GM18873 (cell line): ENCODE results near the gene COPS4.

Source experiments
- ATAC-seq: cut with Tn5 transposase; IDR thresholded peaks from one replicate; pipeline ENCODE4 v1.9.1; 2021; ENCODE audit warnings: mild to moderate bottlenecking, moderate library complexity, moderate number of reproducible peaks; ENCODE audit not compliant: unreplicated experiment, low FRiP score

The COPS4 gene

GRCh38 chr4:83114576-83114975 is 79.6 kb downstream of the COPS4 start, which contains the start of gene PLAC8:
Gene PLAC8 (minus strand): TSS chr4:83114729. CDS start chr4:83107921, 6,808 bp downstream.
- ATAC-seq = peak; percentile 46

- no peak for ATAC-seq
Observed at GRCh38 chr4:83115000-83115399, 80.0 kb downstream of the COPS4 start.

- ATAC-seq = no peak
Observed at GRCh38 chr4:83115656-83116285, 80.8 kb downstream of the COPS4 start.

- no peak for ATAC-seq
Observed at GRCh38 chr4:83118869-83119268, 83.9 kb downstream of the COPS4 start.

GRCh38 chr4:83121246-83121645 is 86.3 kb downstream of the COPS4 start:
- ATAC-seq = no peak

- no peak for ATAC-seq
Observed at GRCh38 chr4:83124111-83124780, 89.3 kb downstream of the COPS4 start.
